Measurements from ENCODE around the gene NEXN.

NEXN gene

DNA sequence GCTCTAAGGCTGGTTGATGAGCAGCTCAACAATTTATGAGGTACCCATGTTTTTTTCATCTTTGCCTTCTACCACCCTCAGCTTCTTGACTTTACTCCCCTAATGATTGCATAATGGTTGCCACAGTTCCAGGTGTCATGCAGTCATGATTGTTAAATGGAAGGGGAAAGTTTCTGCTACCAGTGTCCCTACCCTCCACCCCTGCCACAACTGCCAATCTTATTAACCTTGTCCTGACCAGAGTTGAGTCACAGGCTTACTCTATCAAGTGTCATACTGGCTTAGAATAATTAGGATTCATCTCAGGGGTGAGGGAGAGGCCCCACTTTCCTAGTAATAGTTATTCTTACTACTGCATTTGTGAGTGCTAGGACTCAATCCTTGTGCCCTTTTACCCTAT is 98.4 kb downstream of the NEXN start:
- H3K27ac ChIP-seq, result no peak overlapping the region
- no peak for TF ChIP-seq ZFX (IDR thresholded peaks at IDR 0.05)
- TF ChIP-seq CTCF (conservative IDR thresholded peaks at IDR 0.05), result no peak

DNA sequence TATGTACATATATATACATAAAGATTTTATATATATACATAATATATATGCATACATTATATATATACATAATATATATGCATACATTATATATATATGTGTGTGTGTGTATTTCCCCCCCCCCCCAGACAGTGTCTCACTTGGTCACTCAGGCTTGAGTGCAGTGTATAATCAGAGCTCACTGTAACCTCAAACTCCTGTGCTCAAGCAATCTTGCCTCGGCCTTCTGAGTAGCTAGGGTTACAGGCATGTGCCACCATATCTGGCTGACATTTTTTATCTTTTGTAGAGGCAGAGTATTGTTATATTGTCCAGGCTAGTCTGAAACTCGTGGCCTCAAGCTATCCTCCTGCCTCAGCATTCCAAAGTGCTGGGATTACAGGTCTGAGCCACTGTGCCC is 99.5 kb downstream of the NEXN start:
- H3K27ac ChIP-seq, result no peak overlapping the region
- no peak for TF ChIP-seq ZFX (IDR thresholded peaks at IDR 0.05)
- TF ChIP-seq CTCF (conservative IDR thresholded peaks at IDR 0.05), result no peak

DNA sequence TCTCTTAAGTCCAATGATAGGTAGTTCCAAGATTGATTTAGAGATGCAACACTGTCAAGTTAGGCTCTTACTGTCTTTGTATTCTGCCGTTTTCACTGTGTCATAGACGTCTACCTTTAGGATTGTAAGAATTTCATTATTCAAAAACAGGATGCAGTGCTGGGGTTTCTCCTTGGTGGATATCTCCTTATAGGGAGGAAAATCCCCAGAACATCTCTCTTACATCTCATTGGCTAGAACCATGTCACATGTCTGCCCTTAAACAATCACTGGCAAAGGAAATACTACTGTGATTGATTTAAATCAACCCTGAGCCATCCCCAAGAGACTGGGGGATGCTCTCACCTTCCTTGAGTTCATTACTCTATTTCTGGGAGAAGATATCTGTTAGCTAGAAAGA is 101.3 kb downstream of the NEXN start:
- TF ChIP-seq CTCF (conservative IDR thresholded peaks at IDR 0.05) (no peak), ZFX (IDR thresholded peaks at IDR 0.05) (no peak)
- no peak overlapping the region for H3K27ac ChIP-seq

DNA sequence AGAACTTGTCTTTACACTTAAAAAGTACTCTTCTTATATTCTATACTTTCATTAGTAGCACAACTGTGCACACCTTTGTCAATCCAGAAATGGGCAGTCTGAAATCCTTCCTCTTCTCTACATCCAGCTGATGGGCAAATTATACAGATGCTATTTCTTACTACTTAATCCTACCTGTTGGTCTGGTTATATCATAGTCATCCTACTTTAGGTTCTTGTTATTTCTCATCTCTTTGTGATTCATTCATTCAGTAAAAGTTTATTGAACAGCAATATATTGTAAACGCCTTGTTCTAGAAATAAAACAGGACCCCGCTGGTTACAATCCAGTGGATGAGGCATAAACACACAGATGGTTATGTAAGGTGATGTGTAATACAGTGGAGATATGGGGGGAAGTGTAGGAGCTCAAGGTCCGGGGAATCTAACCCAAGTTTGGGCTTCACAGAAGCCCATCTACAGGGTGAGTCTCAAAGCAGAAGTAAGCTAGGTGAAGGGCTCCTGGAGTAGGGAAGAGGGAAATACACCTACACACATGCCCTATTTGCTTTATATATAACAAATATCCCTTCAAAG is 102.3 kb downstream of the NEXN start:
- TF ChIP-seq CTCF (conservative IDR thresholded peaks at IDR 0.05) (no peak), ZFX (IDR thresholded peaks at IDR 0.05) (no peak)

DNA sequence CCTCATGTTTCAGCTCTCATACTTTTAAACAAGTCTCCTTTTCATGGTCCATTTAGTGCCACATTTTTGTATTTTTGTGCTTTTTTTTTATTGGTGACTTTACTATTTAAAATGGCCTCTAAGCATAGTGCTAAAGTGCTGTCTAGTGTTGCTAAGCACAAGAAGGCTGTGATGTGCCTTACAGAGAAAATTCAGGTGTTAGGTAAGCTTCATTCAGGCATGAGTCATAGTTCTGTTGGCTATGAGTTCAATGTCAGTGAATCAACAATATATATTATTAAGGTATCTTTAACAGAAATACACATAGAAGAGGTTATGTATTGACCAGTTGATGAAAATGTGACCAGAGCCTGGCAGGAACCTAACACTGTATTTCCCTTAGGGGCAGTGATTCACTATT is 103.2 kb downstream of the NEXN start:
- TF ChIP-seq CTCF (conservative IDR thresholded peaks at IDR 0.05) (no peak), ZFX (IDR thresholded peaks at IDR 0.05) (no peak)
- no peak overlapping the region for H3K27ac ChIP-seq

More for the DNA sequence above, 102.3 kb downstream of the NEXN start:
- H3K27ac ChIP-seq, result no peak overlapping the region
